ENCODE results near the gene STAM2.

- TF ChIP-seq CTCF (IDR thresholded peaks at IDR 0.05; ENCODE audit: insufficient read depth, low read length) (no peak), GABPA (IDR thresholded peaks at IDR 0.05; ENCODE audit: low read depth) (no peak), REST (IDR thresholded peaks at IDR 0.05; ENCODE audit: insufficient replicate concordance, low read depth) (no peak), POLR2AphosphoS5 (IDR thresholded peaks at IDR 0.05; ENCODE audit: low read depth) (no peak)
Measured at GRCh38 chr2:152127628-152128027, 47.9 kb downstream of the STAM2 start.

Data from HL-60 (cell line).